GM12891 (cell line): ENCODE results near the gene HHAT.

Experiments used
- POLR2A ChIP-seq: IDR thresholded peaks from 2 replicates; pipeline ENCODE4 v1.6.1; 2011; ENCODE audit warnings: low read depth, low read length, control low read depth
- POLR2AphosphoS5 ChIP-seq: IDR thresholded peaks from 2 replicates; pipeline ENCODE4 v1.6.1; 2011; ENCODE audit warnings: low read depth, low read length, control low read depth
- SPI1 ChIP-seq: IDR thresholded peaks from 2 replicates; pipeline ENCODE4 v1.6.1; 2011; ENCODE audit warnings: low read depth, low read length, control low read depth
- TAF1 ChIP-seq: IDR thresholded peaks from 2 replicates; pipeline ENCODE4 v1.6.1; 2011; ENCODE audit warnings: low read depth, low read length, control low read depth

GRCh38 chr1:210690236-210690635, 361.5 kb downstream of the HHAT start:
- TF ChIP-seq SPI1 (no peak), POLR2A (no peak), POLR2AphosphoS5 (no peak), TAF1 (no peak)
